Measurements from ENCODE around the gene PEX19. TPM values are rescaled to one million over a fixed set of nuclear protein-coding genes. Genes with fewer than 3 reads are reported as not detected.

PEX19 gene
- total RNA-seq: 99.8 TPM

GRCh38 chr1:160284782-160285344 is at the start of gene PEX19:
Gene PEX19 (minus strand): TSS chr1:160285133. CDS start chr1:160285124, 9 bp downstream.

GRCh38 chr1:160261893-160262794 is 22.8 kb downstream of the PEX19 start, which contains the start of gene DCAF8:
Gene DCAF8 (minus strand): TSS chr1:160262549. CDS start chr1:160244008, 18,541 bp downstream.

Other genes with a start within 250 kb of the PEX19 start
- gene KCNJ10, start 215.0 kb downstream of the PEX19 start, total RNA-seq: 7.6 TPM
- 4.1 TPM for gene KCNJ9, start 203.6 kb downstream of the PEX19 start, total RNA-seq
- gene IGSF8, start 186.5 kb downstream of the PEX19 start, total RNA-seq: 37.5 TPM
- gene ATP1A2, start 169.4 kb downstream of the PEX19 start, total RNA-seq: 50.0 TPM
- gene ATP1A4, start 133.5 kb downstream of the PEX19 start, total RNA-seq: 0.60 TPM
- 35.8 TPM for gene CASQ1, start 94.6 kb downstream of the PEX19 start, total RNA-seq
- gene PEA15, start 79.7 kb downstream of the PEX19 start, total RNA-seq: 215 TPM
- gene DCAF8, start 22.6 kb downstream of the PEX19 start, total RNA-seq: 186 TPM
- gene COPA, start 58.1 kb upstream of the PEX19 start, total RNA-seq: 156 TPM
- gene NCSTN, start 58.2 kb upstream of the PEX19 start, total RNA-seq: 81.4 TPM
- gene NHLH1, start 81.9 kb upstream of the PEX19 start, total RNA-seq: 2.7 TPM
- gene VANGL2, start 115.4 kb upstream of the PEX19 start, total RNA-seq: 15.2 TPM
- not detected for gene SLAMF6, start 238.1 kb upstream of the PEX19 start, total RNA-seq

All from camera-type eye (tissue), 1 donor.